Activated CD8-positive, alpha-beta memory T cell treated with anti-CD3 and anti-CD28 coated beads, Interleukin-2, amount 10 ng/mL, durations not matched to agents 7 days and 5 days (primary cell): ENCODE results near the gene ZDHHC5. TPM values are rescaled to one million over a fixed set of nuclear protein-coding genes. Genes with fewer than 3 reads are reported as not detected.
"Not testable (repeated sequence)": the region's sequence is repeated elsewhere in the genome, so short reads cannot be mapped to it uniquely, and the experiment has no call there.

Experiments
- ATAC-seq: fragments of 150-1000 bp; cut with Tn5 transposase; one replicate; pipeline ENCODE4 v1.10.0; 2021; ENCODE audit warnings: moderate library complexity
- CTCF ChIA-PET: fragments of 350-600 bp; sonication (Branson Sonifier 250); formaldehyde crosslinking; loops from one replicate; lab custom pipeline; 2021; ENCODE audit warnings: antibody characterized with exemption; lab: Charles Lee
- DNase-seq: peaks from one replicate; pipeline ENCODE4 v3.0.0-alpha.2; 2020
- H3K27ac Mint-ChIP-seq: one replicate; pipeline ENCODE4 v1.8.0; 2021; ENCODE audit warnings: mild to moderate bottlenecking, mixed read lengths
- H3K27me3 Mint-ChIP-seq: one replicate; pipeline ENCODE4 v1.8.0; 2021; ENCODE audit warnings: mixed read lengths
- H3K36me3 Mint-ChIP-seq: one replicate; pipeline ENCODE4 v1.8.0; 2021; ENCODE audit warnings: mild to moderate bottlenecking, mixed read lengths
- H3K4me1 Mint-ChIP-seq: one replicate; pipeline ENCODE4 v1.8.0; 2021; ENCODE audit warnings: mixed read lengths
- H3K4me3 Mint-ChIP-seq: one replicate; pipeline ENCODE4 v1.8.0; 2021; ENCODE audit warnings: mild to moderate bottlenecking, moderate library complexity, mixed read lengths
- H3K9me3 Mint-ChIP-seq: one replicate; pipeline ENCODE4 v1.8.0; 2022; ENCODE audit warnings: low read depth, mixed read lengths
- total RNA-seq, 2 experiments: library from RNA; stranded (reverse); gene quantifications; one replicate each; pipeline ENCODE4 v1.2.3, GENCODE V29; 2021

ZDHHC5 gene
- total RNA-seq, 2 experiments from 2014 or later, result 74.5 to 75.9 TPM

- H3K27me3 Mint-ChIP-seq, result peaks cover 57% of the 10 kb centered on the region
- H3K4me1 Mint-ChIP-seq, result peaks cover 36% of the 10 kb centered on the region
- no peak overlapping the region for H3K27ac Mint-ChIP-seq
- CTCF ChIA-PET, result interaction anchor here (1.1 to 10.0 kb wide), 5 partner anchors 21 to 154 kb away, joined by 3 to 267 read pairs (median 5); partner anchors contain the start of gene UBE2L6
- ATAC-seq (no peak), DNase-seq (no peak)
- no peak overlapping the region for H3K4me3 Mint-ChIP-seq
- H3K36me3 Mint-ChIP-seq, result no peaks in the 10 kb centered on the region
- H3K9me3 Mint-ChIP-seq, result no peaks in the 10 kb centered on the region
Observed at GRCh38 chr11:57646799-57647303, 21.1 kb upstream of the ZDHHC5 start.

DNA sequence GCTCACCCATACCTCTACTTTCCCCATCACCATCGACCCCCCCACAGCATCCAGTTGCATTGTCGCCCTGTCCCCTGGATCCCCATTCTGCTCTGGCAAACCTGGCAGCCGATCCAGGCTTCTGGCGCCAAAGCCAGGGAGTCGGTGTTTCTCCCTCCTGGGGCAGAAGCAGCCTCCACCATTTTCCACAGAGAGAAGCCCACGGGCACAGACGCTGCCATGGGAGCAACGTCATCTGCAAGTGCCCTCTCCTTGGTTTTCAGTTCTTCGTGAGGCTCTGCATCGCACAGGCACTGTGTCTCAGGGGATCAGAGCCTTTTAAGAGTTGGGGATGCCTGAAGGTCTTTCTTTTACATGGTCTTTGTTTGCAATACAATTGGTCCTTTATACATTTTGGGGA lies 20.5 kb upstream of the ZDHHC5 start:
- CTCF ChIA-PET, result interaction anchor here (1.1 to 10.0 kb wide), 8 partner anchors 8 to 189 kb away, joined by 3 to 267 read pairs (median 6); partner anchors contain the start of gene UBE2L6
- no peak overlapping the region for H3K27ac Mint-ChIP-seq
- no peak overlapping the region for H3K4me3 Mint-ChIP-seq
- H3K27me3 Mint-ChIP-seq, result peaks cover 57% of the 10 kb centered on the region
- no peaks in the 10 kb centered on the region for H3K36me3 Mint-ChIP-seq
- peaks cover 39% of the 10 kb centered on the region for H3K4me1 Mint-ChIP-seq
- DNase-seq (no peak), ATAC-seq (no peak)
- H3K9me3 Mint-ChIP-seq, result no peaks in the 10 kb centered on the region

- H3K4me1 Mint-ChIP-seq, result peaks cover 47% of the 10 kb centered on the region
- no peaks in the 10 kb centered on the region for H3K9me3 Mint-ChIP-seq
- H3K4me3 Mint-ChIP-seq, result peak overlapping the region; percentile 68
- H3K36me3 Mint-ChIP-seq, result no peaks in the 10 kb centered on the region
- DNase-seq, result no peak
- ATAC-seq, result no peak
- peaks cover 56% of the 10 kb centered on the region for H3K27me3 Mint-ChIP-seq
- no peak overlapping the region for H3K27ac Mint-ChIP-seq
- CTCF ChIA-PET, result interaction anchor here (1.3 to 3.5 kb wide), 7 partner anchors 9 to 190 kb away, joined by 3 to 12 read pairs (median 7); partner anchors contain the start of gene UBE2L6
Observed at GRCh38 chr11:57647960-57648800, 19.7 kb upstream of the ZDHHC5 start.

GRCh38 chr11:57648801-57649735 lies 18.8 kb upstream of the ZDHHC5 start:
- peak overlapping the region; percentile 68 for H3K4me3 Mint-ChIP-seq
- peaks cover 49% of the 10 kb centered on the region for H3K27me3 Mint-ChIP-seq
- ATAC-seq, result no peak
- H3K4me1 Mint-ChIP-seq, result peaks cover 49% of the 10 kb centered on the region
- no peaks in the 10 kb centered on the region for H3K36me3 Mint-ChIP-seq
- no peak overlapping the region for H3K27ac Mint-ChIP-seq
- CTCF ChIA-PET, result interaction anchor here (1.3 to 3.5 kb wide), 8 partner anchors 10 to 191 kb away, joined by 3 to 12 read pairs (median 6); partner anchors contain the start of gene UBE2L6
- H3K9me3 Mint-ChIP-seq, result no peaks in the 10 kb centered on the region
- no peak for DNase-seq

- CTCF ChIA-PET, result interaction anchor here (1.4 to 1.9 kb wide), 3 partner anchors 80 to 192 kb away, joined by 3 to 12 read pairs (median 3); partner anchors contain the start of gene UBE2L6
- Mint-ChIP-seq H3K4me1 (peaks cover 55% of the 10 kb centered on the region), H3K36me3 (no peaks in the 10 kb centered on the region), H3K27me3 (peaks cover 43% of the 10 kb centered on the region), H3K4me3 (peak within 1 kb of the TSS; percentile 68), H3K9me3 (no peaks in the 10 kb centered on the region), H3K27ac (peak within 1 kb of the TSS; percentile 44)
- ATAC-seq, result peak; percentile 82
- peak; percentile 80 for DNase-seq
Observed at GRCh38 chr11:57649826-57650738, 17.8 kb upstream of the ZDHHC5 start, which contains the start of gene YPEL4. Gene YPEL4 (minus strand): TSS chr11:57649912. CDS start chr11:57647107, 2,805 bp downstream.

DNA sequence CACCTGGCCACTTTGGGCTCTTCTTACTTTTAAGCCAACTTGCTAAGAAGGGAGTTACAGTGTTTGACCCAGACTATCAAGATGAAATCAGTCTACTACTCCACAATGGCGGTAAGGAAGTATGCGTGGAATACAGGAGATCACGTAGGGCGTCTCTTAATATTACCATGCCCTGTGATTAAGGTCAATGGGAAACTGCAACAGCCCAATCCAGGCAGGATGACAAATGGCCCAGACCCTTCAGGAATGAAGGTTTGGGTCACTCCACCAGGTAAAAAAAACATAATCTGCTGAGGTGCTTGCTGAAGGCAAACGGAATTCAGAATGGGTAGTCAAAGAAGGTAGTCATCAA lies 17.2 kb upstream of the ZDHHC5 start:
- Mint-ChIP-seq H3K4me3 (no peak overlapping the region), H3K36me3 (no peaks in the 10 kb centered on the region), H3K4me1 (peaks cover 55% of the 10 kb centered on the region), H3K27ac (no peak overlapping the region), H3K9me3 (no peaks in the 10 kb centered on the region), H3K27me3 (peaks cover 37% of the 10 kb centered on the region)
- DNase-seq, result no peak
- ATAC-seq, result no peak
- CTCF ChIA-PET, result interaction anchor here (1.4 kb wide), 1 partner anchor 193 kb away, joined by 3 read pairs; no protein-coding TSS in a partner anchor

DNA sequence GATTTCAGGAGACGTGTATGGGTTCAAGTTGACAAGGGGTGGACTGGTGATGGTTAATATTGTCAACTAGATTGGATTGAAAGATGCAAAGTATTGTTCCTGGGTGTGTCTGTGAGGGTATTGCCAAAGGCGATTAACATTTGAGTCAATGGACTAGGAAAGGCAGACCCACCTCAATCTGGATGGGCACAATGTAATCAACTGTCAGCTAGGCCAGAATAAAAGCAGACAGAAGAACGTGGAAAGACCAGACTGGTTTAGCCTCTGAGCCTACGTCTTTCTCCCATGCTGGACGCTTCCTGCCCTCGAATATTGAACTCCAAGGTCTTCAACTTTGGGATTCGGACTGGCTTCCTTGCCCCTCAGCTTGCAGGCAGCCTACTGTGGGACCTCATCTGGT lies 16.5 kb upstream of the ZDHHC5 start:
- DNase-seq (no peak), ATAC-seq (no peak)
- peaks cover 30% of the 10 kb centered on the region for H3K27me3 Mint-ChIP-seq
- CTCF ChIA-PET, result interaction anchor here (1.6 kb wide), 1 partner anchor 83 kb away, joined by 7 read pairs; the partner anchor contains the start of gene UBE2L6
- H3K9me3 Mint-ChIP-seq, result no peaks in the 10 kb centered on the region
- H3K4me3 Mint-ChIP-seq, result no peak overlapping the region
- no peaks in the 10 kb centered on the region for H3K36me3 Mint-ChIP-seq
- no peak overlapping the region for H3K27ac Mint-ChIP-seq
- peaks cover 51% of the 10 kb centered on the region for H3K4me1 Mint-ChIP-seq

DNA sequence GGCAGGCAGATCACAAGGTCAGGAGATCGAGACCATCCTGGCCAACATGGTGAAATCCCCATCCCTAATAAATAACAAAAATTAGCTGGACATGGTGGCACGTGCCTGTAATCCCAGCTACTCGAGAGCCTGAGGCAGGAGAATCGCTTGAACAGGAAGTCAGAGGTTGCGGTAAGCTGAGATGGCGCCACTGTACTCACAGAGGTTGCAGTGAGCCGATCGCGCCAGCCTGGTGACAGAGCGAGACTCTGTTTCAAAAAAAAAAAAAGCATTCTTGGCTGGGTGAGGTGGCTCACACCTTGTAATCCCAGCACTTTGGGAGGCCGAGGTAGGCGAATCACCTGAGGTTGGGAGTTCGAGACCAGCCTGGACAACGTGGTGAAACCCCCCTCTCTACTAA lies 15.7 kb upstream of the ZDHHC5 start:
- peaks cover 22% of the 10 kb centered on the region for H3K27me3 Mint-ChIP-seq
- H3K27ac Mint-ChIP-seq, result peak overlapping the region; percentile 78
- ATAC-seq, H3K36me3 Mint-ChIP-seq, H3K9me3 Mint-ChIP-seq: not testable (repeated sequence)
- peak; percentile 66 for DNase-seq
- peak overlapping the region; percentile 45 for H3K4me3 Mint-ChIP-seq
- CTCF ChIA-PET, result interaction anchor here (1.6 to 2.6 kb wide), 3 partner anchors 8 to 159 kb away, joined by 5 to 19 read pairs (median 7); partner anchors contain the start of gene UBE2L6
- H3K4me1 Mint-ChIP-seq, result peaks cover 53% of the 10 kb centered on the region

- Mint-ChIP-seq H3K36me3 (peaks cover under 1% of the 10 kb centered on the region), H3K27me3 (peaks cover 18% of the 10 kb centered on the region), H3K27ac (peak overlapping the region; percentile 78), H3K9me3 (no peaks in the 10 kb centered on the region), H3K4me3 (peak overlapping the region; percentile 45), H3K4me1 (peaks cover 56% of the 10 kb centered on the region)
- DNase-seq (no peak), ATAC-seq (no peak)
- CTCF ChIA-PET, result interaction anchor here (1.6 to 2.6 kb wide), 3 partner anchors 8 to 159 kb away, joined by 5 to 19 read pairs (median 7); partner anchors contain the start of gene UBE2L6
Observed at GRCh38 chr11:57652662-57653061, 15.3 kb upstream of the ZDHHC5 start.

DNA sequence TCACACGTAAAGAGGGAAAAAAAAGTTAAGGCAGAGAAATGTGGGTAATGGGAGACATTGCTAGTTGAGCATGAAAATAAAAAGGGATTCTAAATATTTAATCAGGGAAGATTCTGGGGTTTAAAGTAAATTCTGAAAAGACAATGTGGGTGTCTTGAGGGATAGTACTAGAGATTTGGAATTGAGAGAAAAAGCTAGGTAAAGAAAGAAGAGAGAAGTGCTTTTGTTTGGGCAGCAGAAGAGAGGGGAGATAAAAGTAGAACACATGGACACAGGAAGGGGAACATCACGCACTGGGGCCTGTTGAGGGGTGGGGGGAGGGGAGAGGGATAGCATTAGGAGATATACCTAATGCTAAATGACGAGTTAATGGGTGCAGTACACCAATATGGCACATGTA lies 14.8 kb upstream of the ZDHHC5 start:
- CTCF ChIA-PET, result interaction anchor here (1.3 to 2.6 kb wide), 4 partner anchors 9 to 159 kb away, joined by 5 to 19 read pairs (median 6); partner anchors contain the start of gene UBE2L6
- Mint-ChIP-seq H3K27ac (peak overlapping the region; percentile 78), H3K36me3 (peaks cover 1% of the 10 kb centered on the region), H3K27me3 (peaks cover 13% of the 10 kb centered on the region), H3K9me3 (no peaks in the 10 kb centered on the region), H3K4me1 (peaks cover 55% of the 10 kb centered on the region), H3K4me3 (peak overlapping the region; percentile 45)
- ATAC-seq (no peak), DNase-seq (no peak)

- ATAC-seq, result no peak
- Mint-ChIP-seq H3K9me3 (no peaks in the 10 kb centered on the region), H3K27ac (peak overlapping the region; percentile 82), H3K4me3 (peak overlapping the region; percentile 94), H3K36me3 (peaks cover 20% of the 10 kb centered on the region), H3K4me1 (peaks cover 47% of the 10 kb centered on the region), H3K27me3 (no peaks in the 10 kb centered on the region)
- CTCF ChIA-PET, result interaction anchor here (0.8 to 3.4 kb wide), 7 partner anchors 10 to 144 kb away, joined by 3 to 17 read pairs (median 5); partner anchors contain the start of gene UBE2L6
- no peak for DNase-seq
Observed at GRCh38 chr11:57656885-57657193, 11.1 kb upstream of the ZDHHC5 start.
